WTC11 (cell line): Measurements from ENCODE around the gene SUPT7L. TPM values are rescaled to one million over a fixed set of nuclear protein-coding genes. Genes with fewer than 3 reads are reported as not detected.

Experiments
- ATAC-seq: fragments of 200-7000 bp; cut with Tn5 transposase; 2 replicates; pipeline ENCODE4 v1.10.0; 2021; ENCODE audit warnings: mild to moderate bottlenecking, moderate library complexity
- CTCF ChIA-PET: fragments of 300-600 bp; sonication (Branson Sonifier 250); formaldehyde crosslinking; loops from one replicate; lab custom pipeline; 2021; ENCODE audit warnings: antibody characterized with exemption; lab: Charles Lee
- POLR2A ChIA-PET: fragments of 350-600 bp; sonication (Branson Sonifier 250); formaldehyde crosslinking; loops from one replicate; lab custom pipeline; 2021; ENCODE audit warnings: antibody characterized with exemption; lab: Charles Lee
- DNase-seq: peaks from one replicate; pipeline ENCODE4 v3.0.0; 2021; ENCODE audit warnings: low spot score
- H3K27ac Mint-ChIP-seq: 2 replicates; pipeline ENCODE4 v1.8.0; 2021; ENCODE audit warnings: mixed read lengths
- H3K27me3 Mint-ChIP-seq: 2 replicates; pipeline ENCODE4 v1.8.0; 2021; ENCODE audit warnings: low read depth, mild to moderate bottlenecking, moderate library complexity, mixed read lengths
- H3K36me3 Mint-ChIP-seq: 2 replicates; pipeline ENCODE4 v1.8.0; 2021; ENCODE audit warnings: mixed read lengths
- H3K4me1 Mint-ChIP-seq: 2 replicates; pipeline ENCODE4 v1.8.0; 2022; ENCODE audit warnings: mixed read lengths
- H3K4me3 Mint-ChIP-seq: 2 replicates; pipeline ENCODE4 v1.8.0; 2021; ENCODE audit warnings: mild to moderate bottlenecking, moderate library complexity, mixed read lengths
- H3K9me3 Mint-ChIP-seq: 2 replicates; pipeline ENCODE4 v1.8.0; 2021; ENCODE audit warnings: mixed read lengths
- ATF1 ChIP-seq: sonication (generic); formaldehyde crosslinking; IDR thresholded peaks from 2 replicates; pipeline ENCODE4 v1.8.1; 2023; ENCODE audit warnings: mild to moderate bottlenecking, moderate library complexity, missing genetic modification reagents
- CBFB ChIP-seq: sonication (generic); formaldehyde crosslinking; IDR thresholded peaks from 2 replicates; pipeline ENCODE4 v1.8.1; 2022; ENCODE audit warnings: mild to moderate bottlenecking, low read depth, missing genetic modification reagents
- ELF4 ChIP-seq: sonication (generic); formaldehyde crosslinking; IDR thresholded peaks from 2 replicates; pipeline ENCODE4 v1.8.1; 2022; ENCODE audit warnings: low read depth, mild to moderate bottlenecking, moderate library complexity, missing genetic modification reagents
- EMX1 ChIP-seq: fragments of 250-450 bp; sonication (Bioruptor Pico); IDR thresholded peaks from 2 replicates; pipeline ENCODE4 v1.8.0; 2021; ENCODE audit warnings: mild to moderate bottlenecking
- ESRRA ChIP-seq: sonication (generic); formaldehyde crosslinking; IDR thresholded peaks from 2 replicates; pipeline ENCODE4 v1.8.1; 2022; ENCODE audit warnings: mild to moderate bottlenecking, missing genetic modification reagents, borderline replicate concordance
- FOXK1 ChIP-seq: sonication (generic); formaldehyde crosslinking; IDR thresholded peaks from 2 replicates; pipeline ENCODE4 v1.8.0; 2022; ENCODE audit warnings: mild to moderate bottlenecking, moderate library complexity, missing genetic modification reagents
- GTF2I ChIP-seq: fragments of 250-450 bp; sonication (Bioruptor Pico); conservative IDR thresholded peaks from 2 replicates; pipeline ENCODE4 v1.4.0; 2021; ENCODE audit warnings: mild to moderate bottlenecking
- JUN ChIP-seq: sonication (generic); formaldehyde crosslinking; IDR thresholded peaks from 2 replicates; pipeline ENCODE4 v1.8.0; 2023; ENCODE audit warnings: mild to moderate bottlenecking, missing genetic modification reagents
- MXD4 ChIP-seq: fragments of 250-450 bp; sonication (Bioruptor Pico); IDR thresholded peaks from 2 replicates; pipeline ENCODE4 v1.8.0; 2021; ENCODE audit warnings: mild to moderate bottlenecking, moderate library complexity, borderline replicate concordance
- NFATC4 ChIP-seq: fragments of 250-450 bp; sonication (Bioruptor Pico); IDR thresholded peaks from 2 replicates; pipeline ENCODE4 v1.9.0; 2021; ENCODE audit warnings: mild to moderate bottlenecking
- NR1H2 ChIP-seq: sonication (generic); formaldehyde crosslinking; IDR thresholded peaks from 2 replicates; pipeline ENCODE4 v1.9.0; 2021; ENCODE audit warnings: mild to moderate bottlenecking, moderate library complexity, missing genetic modification reagents
- NR3C1 ChIP-seq: sonication (generic); formaldehyde crosslinking; conservative IDR thresholded peaks from 2 replicates; pipeline ENCODE4 v1.8.1; 2023; ENCODE audit warnings: low read depth, mild to moderate bottlenecking, missing genetic modification reagents
- RORB ChIP-seq: fragments of 250-450 bp; sonication (Bioruptor Pico); IDR thresholded peaks from 2 replicates; pipeline ENCODE4 v1.9.0; 2021; ENCODE audit warnings: mild to moderate bottlenecking
- SMAD4 ChIP-seq: sonication (generic); formaldehyde crosslinking; IDR thresholded peaks from 2 replicates; pipeline ENCODE4 v1.8.0; 2022; ENCODE audit warnings: mild to moderate bottlenecking, missing genetic modification reagents
- SOX15 ChIP-seq: fragments of 250-450 bp; sonication (Bioruptor Pico); IDR thresholded peaks from 2 replicates; pipeline ENCODE4 v1.9.0; 2021; ENCODE audit warnings: mild to moderate bottlenecking
- SP1 ChIP-seq: sonication (generic); formaldehyde crosslinking; conservative IDR thresholded peaks from 2 replicates; pipeline ENCODE4 v1.8.1; 2022; ENCODE audit warnings: missing genetic modification reagents
- TP53 ChIP-seq: sonication (generic); formaldehyde crosslinking; IDR thresholded peaks from 2 replicates; pipeline ENCODE4 v1.8.1; 2023; ENCODE audit warnings: mild to moderate bottlenecking, missing genetic modification reagents
- ZBTB21 ChIP-seq: sonication (generic); formaldehyde crosslinking; IDR thresholded peaks from 2 replicates; pipeline ENCODE4 v1.8.1; 2023; ENCODE audit warnings: mild to moderate bottlenecking, missing genetic modification reagents, borderline replicate concordance
- ZNF121 ChIP-seq: sonication (generic); formaldehyde crosslinking; IDR thresholded peaks from 2 replicates; pipeline ENCODE4 v1.8.0; 2023; ENCODE audit warnings: missing genetic modification reagents
- ZNF138 ChIP-seq: sonication (generic); formaldehyde crosslinking; conservative IDR thresholded peaks from 2 replicates; pipeline ENCODE4 v1.8.1; 2022; ENCODE audit warnings: mild to moderate bottlenecking, moderate library complexity, missing genetic modification reagents
- ZNF219 ChIP-seq: sonication (generic); formaldehyde crosslinking; IDR thresholded peaks from 2 replicates; pipeline ENCODE4 v1.8.0; 2023; ENCODE audit warnings: missing genetic modification reagents, mild to moderate bottlenecking, borderline replicate concordance
- ZNF317 ChIP-seq: sonication (generic); formaldehyde crosslinking; IDR thresholded peaks from 2 replicates; pipeline ENCODE4 v1.8.1; 2023; ENCODE audit warnings: low read depth, mild to moderate bottlenecking, moderate library complexity, missing genetic modification reagents, borderline replicate concordance
- total RNA-seq: library from RNA; stranded (reverse); gene quantifications from 3 replicates; pipeline ENCODE4 v1.2.3, GENCODE V29; 2021
- TF ChIP-seq, protein P1 (sequence below): sonication (generic); formaldehyde crosslinking; IDR thresholded peaks from 2 replicates; pipeline ENCODE4 v1.8.1; 2022; ENCODE audit warnings: mild to moderate bottlenecking, missing genetic modification reagents, moderate library complexity, borderline replicate concordance
- TF ChIP-seq, protein P2 (sequence below): sonication (generic); formaldehyde crosslinking; conservative IDR thresholded peaks from 2 replicates; pipeline ENCODE4 v1.8.1; 2022; ENCODE audit warnings: mild to moderate bottlenecking, missing genetic modification reagents
- TF ChIP-seq, protein P3 (sequence below): sonication (generic); formaldehyde crosslinking; IDR thresholded peaks from 2 replicates; pipeline ENCODE4 v1.8.0; 2022; ENCODE audit warnings: missing genetic modification reagents
- TF ChIP-seq, protein P4 (sequence below): fragments of 250-450 bp; sonication (Bioruptor Pico); IDR thresholded peaks from 2 replicates; pipeline ENCODE4 v1.8.0; 2021; ENCODE audit warnings: mild to moderate bottlenecking
- TF ChIP-seq, protein P5 (sequence below): sonication (generic); formaldehyde crosslinking; conservative IDR thresholded peaks from 2 replicates; pipeline ENCODE4 v1.8.1; 2023; ENCODE audit warnings: mild to moderate bottlenecking, low read depth, missing genetic modification reagents, moderate library complexity

SUPT7L gene
- total RNA-seq, 1 experiment from 2014 or later = 22.6 TPM

- ATAC-seq (no peak), DNase-seq (no peak)
- no peaks in the 10 kb centered on the region; the same call in none of the 2 replicates for H3K4me1 Mint-ChIP-seq
- TF ChIP-seq SP1 (CRISPR knock-in tag) = no peak
- TF ChIP-seq SMAD4 (CRISPR knock-in tag) = no peak
- no peak for TF ChIP-seq RORB (CRISPR knock-in tag)
- TF ChIP-seq ATF1 (CRISPR knock-in tag) = no peak
- no peak for TF ChIP-seq EMX1
- TF ChIP-seq ZNF121 (CRISPR knock-in tag) = no peak
- no peak for TF ChIP-seq NR1H2 (CRISPR knock-in tag)
- TF ChIP-seq, protein P1, sequence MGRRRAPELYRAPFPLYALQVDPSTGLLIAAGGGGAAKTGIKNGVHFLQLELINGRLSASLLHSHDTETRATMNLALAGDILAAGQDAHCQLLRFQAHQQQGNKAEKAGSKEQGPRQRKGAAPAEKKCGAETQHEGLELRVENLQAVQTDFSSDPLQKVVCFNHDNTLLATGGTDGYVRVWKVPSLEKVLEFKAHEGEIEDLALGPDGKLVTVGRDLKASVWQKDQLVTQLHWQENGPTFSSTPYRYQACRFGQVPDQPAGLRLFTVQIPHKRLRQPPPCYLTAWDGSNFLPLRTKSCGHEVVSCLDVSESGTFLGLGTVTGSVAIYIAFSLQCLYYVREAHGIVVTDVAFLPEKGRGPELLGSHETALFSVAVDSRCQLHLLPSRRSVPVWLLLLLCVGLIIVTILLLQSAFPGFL (CRISPR knock-in tag) = no peak
- no peak for TF ChIP-seq TP53 (CRISPR knock-in tag)
- no peak for TF ChIP-seq GTF2I (CRISPR knock-in tag)
- TF ChIP-seq NR3C1 (CRISPR knock-in tag) = no peak
- TF ChIP-seq CBFB (CRISPR knock-in tag) = no peak
- TF ChIP-seq ZNF317 = no peak
- TF ChIP-seq ESRRA (CRISPR knock-in tag) = no peak
- TF ChIP-seq JUN (CRISPR knock-in tag) = no peak
- TF ChIP-seq, protein P2, sequence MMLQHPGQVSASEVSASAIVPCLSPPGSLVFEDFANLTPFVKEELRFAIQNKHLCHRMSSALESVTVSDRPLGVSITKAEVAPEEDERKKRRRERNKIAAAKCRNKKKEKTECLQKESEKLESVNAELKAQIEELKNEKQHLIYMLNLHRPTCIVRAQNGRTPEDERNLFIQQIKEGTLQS (CRISPR knock-in tag) = no peak
- TF ChIP-seq, protein P3, sequence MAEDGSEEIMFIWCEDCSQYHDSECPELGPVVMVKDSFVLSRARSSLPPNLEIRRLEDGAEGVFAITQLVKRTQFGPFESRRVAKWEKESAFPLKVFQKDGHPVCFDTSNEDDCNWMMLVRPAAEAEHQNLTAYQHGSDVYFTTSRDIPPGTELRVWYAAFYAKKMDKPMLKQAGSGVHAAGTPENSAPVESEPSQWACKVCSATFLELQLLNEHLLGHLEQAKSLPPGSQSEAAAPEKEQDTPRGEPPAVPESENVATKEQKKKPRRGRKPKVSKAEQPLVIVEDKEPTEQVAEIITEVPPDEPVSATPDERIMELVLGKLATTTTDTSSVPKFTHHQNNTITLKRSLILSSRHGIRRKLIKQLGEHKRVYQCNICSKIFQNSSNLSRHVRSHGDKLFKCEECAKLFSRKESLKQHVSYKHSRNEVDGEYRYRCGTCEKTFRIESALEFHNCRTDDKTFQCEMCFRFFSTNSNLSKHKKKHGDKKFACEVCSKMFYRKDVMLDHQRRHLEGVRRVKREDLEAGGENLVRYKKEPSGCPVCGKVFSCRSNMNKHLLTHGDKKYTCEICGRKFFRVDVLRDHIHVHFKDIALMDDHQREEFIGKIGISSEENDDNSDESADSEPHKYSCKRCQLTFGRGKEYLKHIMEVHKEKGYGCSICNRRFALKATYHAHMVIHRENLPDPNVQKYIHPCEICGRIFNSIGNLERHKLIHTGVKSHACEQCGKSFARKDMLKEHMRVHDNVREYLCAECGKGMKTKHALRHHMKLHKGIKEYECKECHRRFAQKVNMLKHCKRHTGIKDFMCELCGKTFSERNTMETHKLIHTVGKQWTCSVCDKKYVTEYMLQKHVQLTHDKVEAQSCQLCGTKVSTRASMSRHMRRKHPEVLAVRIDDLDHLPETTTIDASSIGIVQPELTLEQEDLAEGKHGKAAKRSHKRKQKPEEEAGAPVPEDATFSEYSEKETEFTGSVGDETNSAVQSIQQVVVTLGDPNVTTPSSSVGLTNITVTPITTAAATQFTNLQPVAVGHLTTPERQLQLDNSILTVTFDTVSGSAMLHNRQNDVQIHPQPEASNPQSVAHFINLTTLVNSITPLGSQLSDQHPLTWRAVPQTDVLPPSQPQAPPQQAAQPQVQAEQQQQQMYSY (CRISPR knock-in tag) = no peak
- H3K4me3 Mint-ChIP-seq = no peak overlapping the region
- H3K36me3 Mint-ChIP-seq = no peaks in the 10 kb centered on the region
- H3K27ac Mint-ChIP-seq = no peak overlapping the region
- no peaks in the 10 kb centered on the region; the same call in 1 of the 2 replicates for H3K27me3 Mint-ChIP-seq
- ChIA-PET CTCF (interaction anchor here (3.7 kb wide), 1 partner anchor 15 kb away, joined by 23 read pairs; no protein-coding TSS in a partner anchor), POLR2A (no interaction called here)
- no peaks in the 10 kb centered on the region for H3K9me3 Mint-ChIP-seq
Observed at GRCh38 chr2:27708257-27708654, 44.8 kb upstream of the SUPT7L start.

- H3K27me3 Mint-ChIP-seq = no peaks in the 10 kb centered on the region; the same call in 1 of the 2 replicates
- no peaks in the 10 kb centered on the region; the same call in 1 of the 2 replicates for H3K4me1 Mint-ChIP-seq
- H3K36me3 Mint-ChIP-seq = no peaks in the 10 kb centered on the region
- POLR2A ChIA-PET = no interaction called here
- DNase-seq (no peak), ATAC-seq (no peak)
- CTCF ChIA-PET = interaction anchor here (1.3 to 3.7 kb wide), 3 partner anchors 16 to 45 kb away, joined by 7 to 23 read pairs (median 12); no protein-coding TSS in a partner anchor
- H3K9me3 Mint-ChIP-seq = no peaks in the 10 kb centered on the region
- H3K4me3 Mint-ChIP-seq = no peak overlapping the region
- H3K27ac Mint-ChIP-seq = 0 out of 2 replicates have a peak overlapping the region, but pooled peaks have one; percentile 2
- TF ChIP-seq MXD4 (CRISPR knock-in tag) = no peak
- TF ChIP-seq ZNF138 (CRISPR knock-in tag) = no peak
- no peak for TF ChIP-seq JUN (CRISPR knock-in tag)
- TF ChIP-seq SOX15 (CRISPR knock-in tag) = no peak
- TF ChIP-seq FOXK1 (CRISPR knock-in tag) = no peak
- TF ChIP-seq, protein P4, sequence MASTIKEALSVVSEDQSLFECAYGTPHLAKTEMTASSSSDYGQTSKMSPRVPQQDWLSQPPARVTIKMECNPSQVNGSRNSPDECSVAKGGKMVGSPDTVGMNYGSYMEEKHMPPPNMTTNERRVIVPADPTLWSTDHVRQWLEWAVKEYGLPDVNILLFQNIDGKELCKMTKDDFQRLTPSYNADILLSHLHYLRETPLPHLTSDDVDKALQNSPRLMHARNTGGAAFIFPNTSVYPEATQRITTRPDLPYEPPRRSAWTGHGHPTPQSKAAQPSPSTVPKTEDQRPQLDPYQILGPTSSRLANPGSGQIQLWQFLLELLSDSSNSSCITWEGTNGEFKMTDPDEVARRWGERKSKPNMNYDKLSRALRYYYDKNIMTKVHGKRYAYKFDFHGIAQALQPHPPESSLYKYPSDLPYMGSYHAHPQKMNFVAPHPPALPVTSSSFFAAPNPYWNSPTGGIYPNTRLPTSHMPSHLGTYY (CRISPR knock-in tag) = no peak
- no peak for TF ChIP-seq ZBTB21 (CRISPR knock-in tag)
- TF ChIP-seq NFATC4 (CRISPR knock-in tag) = no peak
- TF ChIP-seq ZNF219 = no peak
- no peak for TF ChIP-seq ELF4
- TF ChIP-seq, protein P5, sequence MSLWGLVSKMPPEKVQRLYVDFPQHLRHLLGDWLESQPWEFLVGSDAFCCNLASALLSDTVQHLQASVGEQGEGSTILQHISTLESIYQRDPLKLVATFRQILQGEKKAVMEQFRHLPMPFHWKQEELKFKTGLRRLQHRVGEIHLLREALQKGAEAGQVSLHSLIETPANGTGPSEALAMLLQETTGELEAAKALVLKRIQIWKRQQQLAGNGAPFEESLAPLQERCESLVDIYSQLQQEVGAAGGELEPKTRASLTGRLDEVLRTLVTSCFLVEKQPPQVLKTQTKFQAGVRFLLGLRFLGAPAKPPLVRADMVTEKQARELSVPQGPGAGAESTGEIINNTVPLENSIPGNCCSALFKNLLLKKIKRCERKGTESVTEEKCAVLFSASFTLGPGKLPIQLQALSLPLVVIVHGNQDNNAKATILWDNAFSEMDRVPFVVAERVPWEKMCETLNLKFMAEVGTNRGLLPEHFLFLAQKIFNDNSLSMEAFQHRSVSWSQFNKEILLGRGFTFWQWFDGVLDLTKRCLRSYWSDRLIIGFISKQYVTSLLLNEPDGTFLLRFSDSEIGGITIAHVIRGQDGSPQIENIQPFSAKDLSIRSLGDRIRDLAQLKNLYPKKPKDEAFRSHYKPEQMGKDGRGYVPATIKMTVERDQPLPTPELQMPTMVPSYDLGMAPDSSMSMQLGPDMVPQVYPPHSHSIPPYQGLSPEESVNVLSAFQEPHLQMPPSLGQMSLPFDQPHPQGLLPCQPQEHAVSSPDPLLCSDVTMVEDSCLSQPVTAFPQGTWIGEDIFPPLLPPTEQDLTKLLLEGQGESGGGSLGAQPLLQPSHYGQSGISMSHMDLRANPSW (CRISPR knock-in tag) = no peak
Observed at GRCh38 chr2:27707462-27708256, 44.2 kb upstream of the SUPT7L start.
